GM18870 (cell line): Measurements from ENCODE around the gene SLC30A10.
"Not testable (repeated sequence)": the region's sequence is repeated elsewhere in the genome, so short reads cannot be mapped to it uniquely, and the experiment has no call there.

ENCODE experiments used
- ATAC-seq: cut with Tn5 transposase; IDR thresholded peaks from one replicate; pipeline ENCODE4 v1.9.1; 2021; ENCODE audit warnings: moderate library complexity; ENCODE audit not compliant: unreplicated experiment

Gene SLC30A10

GRCh38 chr1:219897914-219898313, 30.4 kb downstream of the SLC30A10 start:
- no peak for ATAC-seq

GRCh38 chr1:219892271-219892670, 36.1 kb downstream of the SLC30A10 start:
- ATAC-seq: not testable (repeated sequence)

GRCh38 chr1:219891846-219892245, 36.5 kb downstream of the SLC30A10 start:
- ATAC-seq: not testable (repeated sequence)

- ATAC-seq: not testable (repeated sequence)
Observed at GRCh38 chr1:219888667-219889066, 39.7 kb downstream of the SLC30A10 start.

- no peak for ATAC-seq
Observed at GRCh38 chr1:219885680-219886079, 42.7 kb downstream of the SLC30A10 start.

GRCh38 chr1:219883400-219884332, 44.7 kb downstream of the SLC30A10 start:
- ATAC-seq: no peak

GRCh38 chr1:219882755-219883154, 45.6 kb downstream of the SLC30A10 start:
- ATAC-seq: no peak

- no peak for ATAC-seq
Observed at GRCh38 chr1:219882096-219882495, 46.3 kb downstream of the SLC30A10 start.

GRCh38 chr1:219880765-219881457, 47.4 kb downstream of the SLC30A10 start:
- no peak for ATAC-seq

- no peak for ATAC-seq
Observed at GRCh38 chr1:219876798-219877209, 51.6 kb downstream of the SLC30A10 start.

- no peak for ATAC-seq
Observed at GRCh38 chr1:219875860-219876259, 52.5 kb downstream of the SLC30A10 start.

GRCh38 chr1:219872538-219872937, 55.8 kb downstream of the SLC30A10 start:
- not testable (repeated sequence) for ATAC-seq

GRCh38 chr1:219871427-219872057, 56.8 kb downstream of the SLC30A10 start:
- no peak for ATAC-seq

GRCh38 chr1:219868615-219869014, 59.7 kb downstream of the SLC30A10 start:
- not testable (repeated sequence) for ATAC-seq
